ENCODE data around the gene SGCA.

The SGCA gene

GRCh38 chr17:50184064-50184463 lies 18.3 kb downstream of the SGCA start:
- DNase-seq, result no peak

GRCh38 chr17:50184611-50185398 lies 19.0 kb downstream of the SGCA start:
- no peak for DNase-seq

GRCh38 chr17:50185631-50186471 lies 20.0 kb downstream of the SGCA start:
- no peak for DNase-seq

DNA sequence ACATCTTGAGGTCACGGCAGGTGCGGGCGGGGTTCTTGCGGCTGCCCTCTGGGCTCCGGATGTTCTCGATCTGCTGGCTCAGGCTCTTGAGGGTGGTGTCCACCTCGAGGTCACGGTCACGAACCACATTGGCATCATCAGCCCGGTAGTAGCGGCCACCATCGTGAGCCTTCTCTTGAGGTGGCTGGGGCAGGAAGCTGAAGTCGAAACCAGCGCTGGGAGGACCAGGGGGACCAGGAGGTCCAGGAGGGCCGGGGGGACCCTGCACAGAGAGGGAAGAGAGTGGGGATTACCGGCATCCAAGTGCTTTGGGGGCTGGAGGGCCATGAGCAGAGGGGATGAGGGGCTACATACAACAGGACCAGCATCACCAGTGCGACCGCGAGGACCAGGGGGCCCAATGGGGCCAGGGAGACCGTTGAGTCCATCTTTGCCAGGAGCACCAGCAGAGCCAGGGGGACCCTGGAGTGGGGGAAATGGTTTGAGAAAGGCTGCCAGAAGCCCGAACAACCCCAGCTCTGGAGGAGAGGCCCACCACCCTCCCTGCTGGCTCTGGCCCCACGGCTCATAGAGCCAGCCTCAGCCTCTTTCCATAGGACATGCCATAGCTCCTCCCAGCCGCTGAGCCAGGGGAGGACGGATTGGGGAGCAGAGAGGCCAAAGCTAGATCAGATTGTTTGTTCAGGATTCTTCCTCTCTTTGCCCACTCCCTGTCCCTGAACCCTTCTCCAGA lies 21.0 kb downstream of the SGCA start:
- DNase-seq, result no peak

DNA sequence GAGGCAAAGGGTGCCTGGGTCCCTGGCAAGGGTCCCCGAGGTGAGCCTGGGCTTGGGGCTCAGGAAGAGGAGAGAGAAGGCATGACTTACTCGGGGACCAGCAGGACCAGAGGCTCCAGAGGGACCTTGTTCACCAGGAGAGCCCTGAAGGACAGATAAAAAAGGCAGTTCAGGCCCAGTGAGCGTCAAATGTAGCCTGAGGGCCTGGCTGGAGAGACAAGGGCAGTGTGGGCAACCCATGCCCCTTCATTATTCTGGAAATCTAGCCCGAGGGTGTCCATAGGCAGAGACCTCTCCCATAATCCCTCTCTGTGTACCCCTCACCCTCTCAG lies 21.6 kb downstream of the SGCA start:
- no peak for DNase-seq

- DNase-seq, result no peak
Observed at GRCh38 chr17:50187751-50188530, 22.1 kb downstream of the SGCA start.

DNA sequence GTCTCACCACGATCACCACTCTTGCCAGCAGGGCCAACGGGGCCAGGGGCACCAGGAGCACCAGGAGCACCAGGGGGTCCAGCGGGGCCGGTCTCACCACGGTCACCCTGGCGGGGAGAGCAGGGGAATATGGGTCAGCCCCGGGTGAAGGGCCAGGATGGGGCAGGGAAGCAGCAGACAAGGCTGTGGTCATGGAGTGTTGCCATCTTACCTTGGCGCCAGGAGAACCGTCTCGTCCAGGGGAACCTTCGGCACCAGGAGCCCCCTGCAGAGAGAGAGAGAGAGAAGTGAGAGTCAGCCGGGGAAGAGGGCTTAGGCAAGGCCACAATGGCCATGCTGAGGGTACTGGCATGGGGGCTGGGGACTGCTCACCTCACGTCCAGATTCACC lies 22.7 kb downstream of the SGCA start:
- DNase-seq, result no peak

DNA sequence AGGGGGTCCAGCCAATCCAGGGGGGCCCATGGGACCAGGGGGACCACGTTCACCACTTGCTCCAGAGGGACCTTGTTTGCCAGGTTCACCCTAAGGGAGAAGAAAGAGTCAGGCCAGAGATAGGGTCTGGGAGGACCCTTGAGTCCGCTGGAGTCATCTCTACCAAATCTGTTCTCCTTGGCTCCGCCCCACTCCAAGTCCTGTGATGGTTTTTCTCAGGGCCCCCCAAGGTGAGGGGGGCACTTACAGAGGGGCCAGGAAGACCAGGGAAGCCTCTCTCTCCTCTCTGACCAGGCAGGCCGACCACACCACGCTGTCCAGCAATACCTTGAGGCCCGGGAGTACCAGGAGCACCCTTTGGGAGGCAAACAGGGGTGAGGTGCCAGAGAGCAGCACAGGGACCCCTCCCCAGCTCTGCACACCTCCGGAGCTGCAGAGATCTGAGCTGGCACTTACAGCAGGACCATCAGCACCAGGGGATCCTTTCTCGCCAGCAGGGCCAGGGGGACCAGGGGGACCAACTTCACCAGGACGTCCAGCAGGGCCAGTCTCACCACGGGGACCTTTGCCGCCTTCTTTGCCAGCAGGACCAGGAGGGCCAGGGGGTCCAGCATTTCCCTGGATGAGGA lies 23.2 kb downstream of the SGCA start:
- DNase-seq, result no peak

DNA sequence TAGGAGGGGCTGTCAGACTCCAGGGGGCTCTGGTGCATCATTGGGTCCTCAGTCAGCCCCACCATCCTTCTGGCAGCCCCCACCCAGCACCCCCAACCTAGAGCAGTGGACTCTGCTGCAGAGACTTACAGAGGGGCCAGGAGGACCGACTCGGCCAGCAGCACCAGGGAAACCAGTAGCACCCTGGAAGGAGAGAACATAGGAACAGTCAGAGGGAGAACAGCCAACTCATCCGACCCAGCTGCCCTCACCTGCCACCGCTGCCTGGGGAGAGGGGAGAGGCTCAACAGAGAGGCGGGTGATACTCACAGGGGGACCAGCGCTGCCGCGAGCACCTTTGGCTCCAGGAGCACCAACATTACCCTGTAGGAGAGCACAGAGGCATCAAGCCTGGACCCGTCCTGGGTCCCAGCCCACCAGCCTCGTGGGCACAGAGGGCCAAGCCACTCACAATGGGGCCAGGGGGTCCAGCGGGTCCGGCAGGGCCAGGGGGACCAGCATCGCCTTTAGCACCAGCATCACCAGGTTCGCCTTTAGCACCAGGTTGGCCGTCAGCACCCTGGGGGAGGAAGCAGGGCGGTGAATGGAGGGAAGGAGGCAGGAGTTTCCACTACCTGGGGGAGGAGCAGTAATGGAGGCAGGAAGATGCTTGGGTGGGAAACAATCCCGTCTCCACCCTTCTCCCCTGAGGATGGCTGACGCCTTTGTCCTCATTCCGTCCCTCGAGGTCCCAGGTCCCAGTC lies 23.9 kb downstream of the SGCA start:
- DNase-seq, result no peak

GRCh38 chr17:50190293-50190602 lies 24.4 kb downstream of the SGCA start:
- DNase-seq, result no peak

DNA sequence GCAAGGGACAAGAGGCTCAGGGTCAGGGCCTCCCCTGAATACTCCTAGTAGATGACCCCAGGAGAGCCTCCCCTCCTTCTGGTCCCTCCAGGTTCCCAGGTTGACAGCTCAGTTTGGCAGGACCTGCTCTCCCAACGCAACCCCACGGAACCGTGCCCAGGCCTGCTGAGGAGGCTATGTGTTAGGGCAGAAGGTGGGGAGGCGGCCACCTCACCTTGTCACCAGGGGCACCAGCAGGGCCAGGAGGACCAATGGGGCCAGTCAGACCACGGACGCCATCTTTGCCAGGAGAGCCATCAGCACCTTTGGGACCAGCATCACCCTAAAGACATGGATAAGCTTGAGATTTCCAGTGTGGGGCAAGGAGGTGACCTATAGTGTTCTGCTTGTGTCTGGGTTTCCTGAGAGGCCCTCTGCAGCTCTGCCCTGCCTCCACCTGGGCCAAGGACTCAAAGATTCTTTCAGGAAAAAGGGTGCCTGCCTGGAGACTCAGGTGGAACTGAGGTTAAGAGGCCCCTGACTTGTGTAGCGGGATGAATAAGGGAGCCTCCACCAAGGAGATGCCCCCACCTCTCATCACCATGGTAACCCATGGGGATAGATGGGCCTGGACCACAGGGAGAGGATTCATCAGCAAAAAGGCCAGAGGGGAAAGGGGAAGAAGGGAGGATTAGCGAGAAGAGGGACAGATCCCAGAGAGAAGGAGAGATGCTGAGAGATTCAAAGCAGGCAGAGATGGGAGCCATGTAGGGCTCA lies 25.0 kb downstream of the SGCA start:
- no peak for DNase-seq

DNA sequence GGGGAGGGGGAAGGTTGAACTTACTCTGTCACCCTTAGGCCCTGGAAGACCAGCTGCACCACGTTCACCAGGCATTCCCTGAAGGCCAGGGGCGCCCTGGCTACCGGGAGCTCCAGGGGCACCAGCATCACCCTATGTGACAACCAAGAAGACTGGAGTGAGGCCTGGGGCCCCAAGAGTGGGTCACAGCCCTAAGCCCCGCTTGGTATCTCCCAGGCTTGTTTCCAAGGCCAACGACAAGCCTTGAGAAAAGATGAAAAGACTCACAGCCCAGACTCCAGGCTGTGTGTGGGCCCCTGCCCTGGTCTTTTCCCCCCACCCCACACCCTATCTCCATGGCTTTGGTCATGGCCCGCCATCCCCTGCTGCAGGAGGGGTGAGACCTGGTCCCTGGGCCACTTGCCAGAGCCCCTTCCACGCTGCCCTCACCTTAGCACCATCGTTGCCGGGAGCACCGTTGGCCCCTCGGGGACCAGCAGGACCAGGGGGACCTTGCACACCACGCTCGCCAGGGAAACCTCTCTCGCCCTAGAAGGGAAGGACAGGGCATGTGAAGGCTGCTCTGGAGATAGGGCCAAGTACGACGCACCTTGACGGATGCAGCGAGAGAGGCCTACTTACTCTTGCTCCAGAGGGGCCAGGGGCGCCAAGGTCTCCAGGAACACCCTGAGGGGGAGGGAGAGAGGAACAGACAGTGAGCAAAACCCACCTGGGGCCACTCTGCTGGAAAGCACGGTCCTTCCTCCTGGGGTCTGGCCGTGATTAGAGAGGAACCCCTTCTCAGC lies 25.7 kb downstream of the SGCA start:
- no peak for DNase-seq

DNA sequence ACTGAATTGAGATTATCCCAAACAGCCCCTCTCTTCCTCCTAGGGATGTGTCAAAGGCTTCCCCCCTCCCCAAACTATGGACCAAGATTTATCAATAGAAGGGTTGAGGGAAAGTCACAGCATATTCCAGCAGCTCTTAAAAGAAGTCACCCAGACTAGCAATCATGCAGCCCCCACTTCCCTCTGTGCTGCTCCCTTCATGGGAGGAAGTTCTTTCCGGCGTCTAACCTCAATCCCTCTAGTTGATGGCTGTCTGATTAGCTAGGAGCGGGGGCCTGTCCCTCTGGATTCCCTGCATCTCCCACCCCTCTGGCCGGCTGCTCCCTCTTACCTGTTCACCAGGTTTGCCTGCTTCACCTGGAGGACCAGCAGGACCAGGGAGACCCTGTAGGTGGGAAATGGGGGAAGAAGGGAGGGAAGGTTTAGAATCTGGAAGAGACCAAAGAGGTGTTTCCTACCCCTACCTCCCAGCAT lies 26.4 kb downstream of the SGCA start:
- DNase-seq, result no peak

GRCh38 chr17:50192618-50193291 lies 26.9 kb downstream of the SGCA start:
- DNase-seq, result no peak

DNA sequence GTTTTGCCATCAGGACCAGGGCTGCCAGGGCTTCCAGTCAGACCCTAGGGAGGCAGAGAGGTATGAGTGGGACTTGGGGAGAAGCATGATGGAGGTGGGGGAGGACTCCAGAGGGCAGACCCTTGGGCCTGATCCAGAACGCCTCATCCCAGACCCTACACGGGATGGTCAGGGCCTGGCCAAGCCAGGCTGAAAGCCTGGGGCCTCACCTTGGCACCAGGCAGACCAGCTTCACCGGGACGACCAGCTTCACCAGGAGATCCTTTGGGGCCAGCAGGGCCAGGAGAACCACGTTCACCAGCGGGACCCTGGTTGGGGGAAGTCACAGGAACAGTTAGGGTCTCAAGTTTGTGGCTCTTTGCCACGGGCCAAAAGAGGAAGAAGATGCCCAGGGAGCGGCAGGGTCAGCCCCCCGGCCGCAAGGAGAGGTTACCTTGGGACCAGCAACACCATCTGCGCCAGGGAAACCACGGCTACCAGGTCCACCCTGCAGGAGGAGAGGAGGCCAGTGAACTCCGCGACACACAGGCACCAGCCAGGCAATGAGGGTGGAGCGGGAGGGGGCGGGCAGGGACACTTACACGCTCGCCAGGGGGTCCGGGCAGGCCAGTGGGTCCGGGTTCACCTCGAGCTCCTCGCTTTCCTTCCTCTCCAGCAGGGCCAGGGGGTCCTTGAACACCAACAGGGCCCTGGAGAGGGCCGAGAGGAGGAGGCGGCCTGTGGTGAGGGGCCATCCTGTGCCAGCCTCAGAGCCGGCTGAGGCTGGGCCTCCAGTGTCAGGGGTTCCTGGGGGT lies 28.5 kb downstream of the SGCA start:
- DNase-seq, result no peak

- DNase-seq, result no peak
Observed at GRCh38 chr17:50194934-50195865, 29.4 kb downstream of the SGCA start.

DNA sequence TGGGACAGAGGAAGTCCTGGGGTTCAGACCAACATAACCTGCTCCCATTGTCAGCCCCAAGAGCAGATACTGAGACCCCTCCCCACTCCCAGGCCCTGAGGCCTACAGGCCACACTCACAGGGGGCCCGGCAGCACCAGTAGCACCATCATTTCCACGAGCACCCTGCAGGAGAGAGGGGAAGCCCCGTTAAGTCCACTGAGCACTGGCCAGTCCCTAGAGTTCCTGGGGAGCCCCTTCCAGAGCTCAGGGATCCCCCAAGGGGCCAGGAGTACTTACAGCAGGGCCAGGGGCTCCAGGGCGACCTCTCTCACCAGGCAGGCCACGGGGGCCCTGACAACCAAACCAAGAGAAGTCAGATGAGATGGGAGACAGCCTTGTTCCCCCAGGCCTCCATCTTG lies 30.2 kb downstream of the SGCA start:
- DNase-seq, result no peak

GRCh38 chr17:50196826-50197225 lies 31.0 kb downstream of the SGCA start:
- no peak for DNase-seq
